Measurements from ENCODE around the gene TRIM41. TPM values are rescaled to one million over a fixed set of nuclear protein-coding genes. Genes with fewer than 3 reads are reported as not detected.
"Not testable (repeated sequence)": the region's sequence is repeated elsewhere in the genome, so short reads cannot be mapped to it uniquely, and the experiment has no call there.

TRIM41 gene
- total RNA-seq, 1 experiment from 2014 or later: 57.6 TPM

GRCh38 chr5:181211208-181211607, 11.9 kb upstream of the TRIM41 start:
- no peaks in the 10 kb centered on the region for H3K9me2 ChIP-seq (ENCODE audit: insufficient read depth)
- H3K79me2 ChIP-seq (ENCODE audit: low read depth): no peaks in the 10 kb centered on the region
- intact Hi-C loops (cut with micrococcal nuclease; ENCODE audit: unreplicated experiment): no loop called here
- H3F3A ChIP-seq (ENCODE audit: insufficient read depth, low read depth): peaks cover 43% of the 10 kb centered on the region
- no peaks in the 10 kb centered on the region for H3K36me3 ChIP-seq (ENCODE audit: low read depth)
- no peak overlapping the region for H3K27ac ChIP-seq
- no peak for TF ChIP-seq EZH2 (IDR thresholded peaks at IDR 0.05; ENCODE audit: low read depth)
- TF ChIP-seq CTCF (conservative IDR thresholded peaks at IDR 0.05): no peak
- H4K20me1 ChIP-seq (ENCODE audit: insufficient read depth): no peaks in the 10 kb centered on the region
- H3K4me1 ChIP-seq (replicated peaks; ENCODE audit: insufficient read depth): peaks cover 5% of the 10 kb centered on the region
- no peaks in the 10 kb centered on the region for H3K27me3 ChIP-seq (ENCODE audit: insufficient read depth, low read depth)
- H2AFZ ChIP-seq: no peak overlapping the region
- H3K4me2 ChIP-seq: no peak overlapping the region
- DNase-seq: no peak
- CTCF ChIA-PET: interaction anchor here (0.7 kb wide), 1 partner anchor 19 kb away, joined by 4 read pairs; no protein-coding TSS in a partner anchor
- no TSS peak for BruUV-seq (replicated peaks)
- H3K9me3 ChIP-seq (ENCODE audit: insufficient read depth, low read depth): no peaks in the 10 kb centered on the region
- H3K4me3 ChIP-seq: no peak overlapping the region
- POLR2A ChIA-PET (ENCODE audit: unreplicated experiment): no interaction called here

GRCh38 chr5:181212080-181212479, 11.0 kb upstream of the TRIM41 start:
- TF ChIP-seq EZH2 (IDR thresholded peaks at IDR 0.05; ENCODE audit: low read depth) (no peak), CTCF (conservative IDR thresholded peaks at IDR 0.05) (no peak)
- H3K36me3 ChIP-seq (ENCODE audit: low read depth): no peaks in the 10 kb centered on the region
- ChIA-PET POLR2A (ENCODE audit: unreplicated experiment) (interaction anchor here (0.7 kb wide), 1 partner anchor 8 kb away, joined by 4 read pairs; no protein-coding TSS in a partner anchor), CTCF (no interaction called here)
- no peak overlapping the region for H2AFZ ChIP-seq
- H3K4me3 ChIP-seq: no peak overlapping the region
- DNase-seq: no peak
- intact Hi-C loops (cut with micrococcal nuclease; ENCODE audit: unreplicated experiment): no loop called here
- H3K27me3 ChIP-seq (ENCODE audit: insufficient read depth, low read depth): no peaks in the 10 kb centered on the region
- H3F3A ChIP-seq (ENCODE audit: insufficient read depth, low read depth): peaks cover 42% of the 10 kb centered on the region
- no peak overlapping the region for H3K27ac ChIP-seq
- H4K20me1 ChIP-seq (ENCODE audit: insufficient read depth): no peaks in the 10 kb centered on the region
- peaks cover 3% of the 10 kb centered on the region; the same call in 1 of the 2 replicates for H3K4me1 ChIP-seq (replicated peaks; ENCODE audit: insufficient read depth)
- no TSS peak for BruUV-seq (replicated peaks)
- no peaks in the 10 kb centered on the region for H3K9me3 ChIP-seq (ENCODE audit: insufficient read depth, low read depth)
- H3K9me2 ChIP-seq (ENCODE audit: insufficient read depth): no peaks in the 10 kb centered on the region
- H3K79me2 ChIP-seq (ENCODE audit: low read depth): no peaks in the 10 kb centered on the region
- H3K4me2 ChIP-seq: no peak overlapping the region

- H3K36me3 ChIP-seq (ENCODE audit: low read depth): no peaks in the 10 kb centered on the region
- BruUV-seq (replicated peaks): no TSS peak
- H3K79me2 ChIP-seq (ENCODE audit: low read depth): no peaks in the 10 kb centered on the region
- intact Hi-C loops (cut with micrococcal nuclease; ENCODE audit: unreplicated experiment): no loop called here
- H2AFZ ChIP-seq: no peak overlapping the region
- no peak for TF ChIP-seq CTCF (conservative IDR thresholded peaks at IDR 0.05)
- no peak for TF ChIP-seq EZH2 (IDR thresholded peaks at IDR 0.05; ENCODE audit: low read depth)
- peaks cover 7% of the 10 kb centered on the region; the same call in 1 of the 2 replicates for H3K4me1 ChIP-seq (replicated peaks; ENCODE audit: insufficient read depth)
- no peak overlapping the region for H3K4me3 ChIP-seq
- no peaks in the 10 kb centered on the region for H3K9me2 ChIP-seq (ENCODE audit: insufficient read depth)
- CTCF ChIA-PET: no interaction called here
- peaks cover 5% of the 10 kb centered on the region for H4K20me1 ChIP-seq (ENCODE audit: insufficient read depth)
- POLR2A ChIA-PET (ENCODE audit: unreplicated experiment): interaction anchor here (0.7 kb wide), 1 partner anchor 9 kb away, joined by 4 read pairs; no protein-coding TSS in a partner anchor
- DNase-seq: no peak
- no peaks in the 10 kb centered on the region for H3K9me3 ChIP-seq (ENCODE audit: insufficient read depth, low read depth)
- peaks cover 44% of the 10 kb centered on the region for H3F3A ChIP-seq (ENCODE audit: insufficient read depth, low read depth)
- no peak overlapping the region for H3K27ac ChIP-seq
- no peak overlapping the region for H3K4me2 ChIP-seq
- no peaks in the 10 kb centered on the region for H3K27me3 ChIP-seq (ENCODE audit: insufficient read depth, low read depth)
These were observed 10.1 kb upstream of the TRIM41 start for GRCh38 chr5:181212934-181213333.

GRCh38 chr5:181214249-181214648, 8.8 kb upstream of the TRIM41 start:
- CTCF ChIA-PET; H3K4me3 ChIP-seq; intact Hi-C loops (cut with micrococcal nuclease; ENCODE audit: unreplicated experiment); H3K9me3 ChIP-seq (ENCODE audit: insufficient read depth, low read depth); BruUV-seq (replicated peaks); H3K9me2 ChIP-seq (ENCODE audit: insufficient read depth); H2AFZ ChIP-seq; H3K4me2 ChIP-seq; POLR2A ChIA-PET (ENCODE audit: unreplicated experiment); H3K4me1 ChIP-seq (replicated peaks; ENCODE audit: insufficient read depth); H3K27me3 ChIP-seq (ENCODE audit: insufficient read depth, low read depth); H4K20me1 ChIP-seq (ENCODE audit: insufficient read depth); DNase-seq; H3K79me2 ChIP-seq (ENCODE audit: low read depth); H3K36me3 ChIP-seq (ENCODE audit: low read depth); H3K27ac ChIP-seq: not testable (repeated sequence)
- H3F3A ChIP-seq (ENCODE audit: insufficient read depth, low read depth): peaks cover 49% of the 10 kb centered on the region
